ENCODE measurements around the gene GABRG3.
"Not testable (repeated sequence)": the region's sequence is repeated elsewhere in the genome, so short reads cannot be mapped to it uniquely, and the experiment has no call there.

The GABRG3 gene

GRCh38 chr15:27358751-27359434 is 387.9 kb downstream of the GABRG3 start:
- DNase-seq = no peak

GRCh38 chr15:27359586-27359985 is 388.6 kb downstream of the GABRG3 start:
- no peak for DNase-seq

- DNase-seq = no peak
Observed at GRCh38 chr15:27360316-27360715, 389.3 kb downstream of the GABRG3 start.

GRCh38 chr15:27361438-27361837 is 390.5 kb downstream of the GABRG3 start:
- no peak for DNase-seq

GRCh38 chr15:27365456-27365855 is 394.5 kb downstream of the GABRG3 start:
- no peak for DNase-seq

DNA sequence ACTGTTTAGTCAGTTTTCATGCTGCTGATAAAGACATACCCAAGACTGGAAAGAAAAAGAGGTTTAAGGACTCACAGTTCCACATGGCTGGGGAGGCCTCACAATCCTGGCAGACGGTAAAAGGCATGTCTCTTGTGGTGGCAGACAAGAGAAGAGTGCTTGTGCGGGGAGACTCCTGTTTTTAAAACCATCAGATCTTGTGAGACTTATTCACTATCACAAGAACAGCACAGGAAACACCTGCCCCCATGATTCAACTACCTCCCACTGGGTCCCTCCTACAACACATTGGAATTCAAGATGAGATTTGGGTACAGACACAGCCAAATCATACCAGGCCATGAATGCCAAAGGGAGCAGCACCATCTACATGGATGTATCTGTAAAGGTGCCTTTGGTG is 406.4 kb downstream of the GABRG3 start:
- not testable (repeated sequence) for DNase-seq

DNA sequence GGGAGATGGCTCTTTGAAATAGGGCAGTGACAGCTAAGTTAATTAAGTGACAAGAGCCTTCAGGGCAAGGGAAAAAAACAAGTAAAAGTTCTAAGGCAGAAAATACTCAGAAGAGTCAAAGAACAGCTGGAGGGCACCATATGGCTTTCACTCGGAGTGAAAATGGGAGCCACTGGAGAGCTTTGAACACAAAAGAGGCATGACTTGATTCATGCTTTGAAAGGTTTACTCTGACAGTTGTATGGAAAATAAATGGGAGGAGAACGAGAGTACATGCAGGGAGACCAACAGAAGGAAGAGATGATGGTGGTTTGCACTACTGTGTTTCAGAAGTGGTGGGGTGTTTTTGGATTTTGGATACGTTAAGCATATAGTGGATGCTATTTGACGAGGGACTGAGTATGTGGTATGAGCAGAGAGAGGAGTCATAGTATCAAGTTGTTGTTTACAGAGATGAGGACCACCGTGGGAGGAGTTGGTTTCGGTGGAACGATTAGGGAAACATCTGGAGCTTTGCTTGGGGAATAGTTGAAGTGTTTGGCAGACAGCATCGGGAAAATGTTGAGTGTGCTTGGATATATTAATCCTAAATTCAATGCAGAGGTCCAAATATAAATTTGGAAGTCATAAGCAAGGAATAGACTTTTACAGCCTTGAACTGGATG is 411.5 kb downstream of the GABRG3 start:
- DNase-seq = no peak

DNA sequence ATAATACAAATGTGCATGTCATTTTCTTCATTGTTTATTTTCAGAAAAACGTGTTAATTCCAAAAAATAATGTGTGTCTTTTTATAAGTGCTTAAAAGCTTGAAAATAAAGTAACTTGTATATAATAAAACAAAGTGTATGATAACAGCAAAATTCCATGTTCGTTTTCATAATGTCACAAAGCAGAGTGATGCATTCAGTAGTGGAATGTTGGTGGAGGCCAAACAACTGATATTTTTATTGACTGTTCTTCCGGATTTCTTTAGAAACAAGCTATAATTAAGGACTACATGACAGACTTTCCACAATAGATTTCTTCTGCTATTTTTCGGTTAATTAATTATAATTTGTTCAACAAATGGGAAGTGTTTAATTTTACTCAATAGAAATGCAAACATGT is 412.7 kb downstream of the GABRG3 start:
- no peak for DNase-seq

DNA sequence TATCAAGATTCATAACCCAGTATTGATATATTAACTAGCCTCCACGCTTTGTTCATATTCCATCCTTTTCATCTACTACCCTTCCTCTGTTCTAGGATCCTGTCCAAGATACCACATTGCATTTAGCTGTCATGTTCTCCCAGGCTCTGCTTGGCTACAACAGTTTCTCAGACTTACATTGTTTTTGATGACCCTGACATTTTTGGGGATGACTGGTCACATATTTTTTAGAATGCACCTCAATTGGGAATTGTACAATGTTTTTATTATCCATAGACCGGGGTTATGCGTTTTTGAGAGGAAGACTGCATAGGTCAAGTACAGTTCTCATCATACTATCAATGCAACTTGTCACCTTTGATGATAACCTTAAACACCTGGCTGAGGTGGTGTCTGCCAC is 421.2 kb downstream of the GABRG3 start:
- no peak for DNase-seq

- DNase-seq = no peak
Observed at GRCh38 chr15:27396521-27396920, 425.5 kb downstream of the GABRG3 start.

- no peak for DNase-seq
Observed at GRCh38 chr15:27396996-27397395, 426.0 kb downstream of the GABRG3 start.

GRCh38 chr15:27398631-27399161 is 427.7 kb downstream of the GABRG3 start:
- DNase-seq = no peak

DNA sequence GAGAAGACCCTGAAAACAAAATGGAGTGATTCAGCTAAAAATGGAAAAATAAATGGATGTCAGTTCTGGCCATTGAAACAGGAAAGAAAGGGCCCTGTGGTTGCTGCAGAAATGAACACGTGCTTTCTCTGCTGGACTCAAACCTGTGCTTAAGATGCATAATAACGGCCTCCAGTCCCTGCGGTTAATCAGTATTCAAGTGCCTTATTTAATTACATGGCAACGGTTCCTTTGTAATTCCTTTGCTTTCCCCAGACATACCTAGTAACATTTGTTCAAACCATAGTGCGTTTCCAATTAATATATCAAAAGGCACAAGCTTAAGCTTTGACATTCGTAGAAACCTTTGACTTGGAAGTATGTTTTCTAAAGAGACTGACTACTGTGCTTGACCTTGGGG is 428.3 kb downstream of the GABRG3 start:
- no peak for DNase-seq

DNA sequence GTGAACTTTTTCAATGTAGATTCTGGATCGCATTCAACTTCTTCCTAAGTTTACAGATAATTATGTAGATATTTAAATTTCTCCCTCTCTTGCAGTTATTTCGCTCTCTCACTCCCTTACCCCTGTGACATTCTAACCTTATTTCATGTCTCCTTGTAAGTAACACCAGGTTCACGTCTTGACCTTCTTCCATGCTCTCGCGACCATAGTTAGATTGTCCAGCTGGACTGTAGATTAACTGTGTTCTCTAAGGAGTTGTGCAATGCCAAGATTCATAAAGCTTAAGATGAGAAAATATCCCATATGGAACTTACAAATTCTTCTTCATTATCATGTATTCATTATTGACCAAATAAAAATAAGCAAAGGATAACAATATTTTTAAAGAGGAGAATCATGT is 430.5 kb downstream of the GABRG3 start:
- DNase-seq = no peak

GRCh38 chr15:27408428-27408827 is 437.4 kb downstream of the GABRG3 start:
- DNase-seq = no peak

GRCh38 chr15:27410996-27411605 is 440.1 kb downstream of the GABRG3 start:
- no peak for DNase-seq

DNA sequence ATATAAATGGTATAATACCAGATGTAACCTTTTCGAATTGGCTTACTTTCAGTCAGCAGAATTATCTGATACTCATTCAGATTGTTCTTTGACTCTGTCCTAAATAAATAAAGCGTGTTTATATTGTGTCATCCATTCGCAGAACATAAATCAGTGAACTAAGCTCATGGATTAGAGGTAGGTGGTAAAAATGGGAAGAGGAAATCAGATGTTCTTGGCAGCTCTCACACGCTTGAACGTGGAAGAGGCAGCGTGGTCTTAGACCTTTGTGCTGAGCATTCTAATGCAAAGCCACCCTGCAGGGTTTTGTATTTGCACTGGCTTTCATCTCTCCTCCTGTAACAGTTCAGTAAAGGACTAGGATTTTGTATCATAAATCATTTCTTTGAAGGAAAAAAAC is 441.4 kb downstream of the GABRG3 start:
- DNase-seq = no peak

DNA sequence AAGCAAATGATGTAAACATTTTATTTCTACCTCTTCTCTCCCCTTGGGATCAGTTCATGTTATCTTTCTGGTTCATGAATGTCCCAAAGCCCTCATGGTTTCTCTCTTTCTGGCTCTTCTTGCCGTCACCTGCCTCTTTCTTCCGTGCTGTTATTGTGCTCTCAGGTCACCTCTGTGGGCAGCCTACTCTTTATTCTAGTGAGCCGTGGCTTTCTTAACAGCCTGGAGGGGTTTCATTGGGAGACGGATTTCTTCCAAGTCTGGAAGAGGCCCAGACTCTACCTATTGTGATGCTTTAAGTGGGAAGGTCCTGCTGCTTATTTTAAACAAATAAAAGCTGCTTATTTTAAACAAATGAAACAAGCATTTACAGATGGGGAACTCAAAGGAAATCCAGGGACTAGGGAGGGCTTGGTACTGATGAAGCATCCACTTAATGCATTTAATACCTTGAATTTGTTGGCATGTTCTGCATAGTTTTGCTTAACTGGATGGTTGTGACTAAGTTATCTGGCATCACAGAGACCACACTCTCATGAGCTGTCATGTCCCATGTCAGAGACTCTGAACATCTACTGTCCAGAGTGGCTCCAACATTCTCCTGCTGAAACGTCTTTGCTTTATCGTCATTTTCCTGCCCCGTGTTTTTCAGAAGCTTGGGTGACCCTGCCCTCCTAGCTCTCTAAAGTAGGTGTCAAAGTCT is 443.3 kb downstream of the GABRG3 start:
- no peak for DNase-seq

- no peak for DNase-seq
Observed at GRCh38 chr15:27418726-27419125, 447.7 kb downstream of the GABRG3 start.

GRCh38 chr15:27422997-27423396 is 452.0 kb downstream of the GABRG3 start:
- no peak for DNase-seq

DNA sequence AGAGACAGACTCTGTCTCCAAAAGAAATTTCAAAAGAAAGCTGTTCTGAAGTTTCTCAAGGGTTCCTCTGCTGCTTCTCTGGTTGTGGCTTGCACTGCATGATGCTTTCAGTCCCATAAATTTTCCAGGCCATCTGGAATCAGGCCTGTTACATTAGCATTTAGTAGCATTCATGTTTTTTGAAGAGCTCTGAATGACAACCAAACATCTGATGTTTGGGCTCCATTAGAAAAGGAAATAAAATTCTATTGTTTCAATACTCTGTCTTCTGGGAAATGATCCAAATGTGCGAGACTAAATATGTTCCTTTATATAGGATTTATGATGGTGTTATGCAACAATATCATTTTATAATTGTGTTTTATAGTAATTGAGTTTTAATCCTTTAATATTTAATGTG is 455.8 kb downstream of the GABRG3 start:
- no peak for DNase-seq

- no peak for DNase-seq
Observed at GRCh38 chr15:27427276-27427675, 456.3 kb downstream of the GABRG3 start.

DNA sequence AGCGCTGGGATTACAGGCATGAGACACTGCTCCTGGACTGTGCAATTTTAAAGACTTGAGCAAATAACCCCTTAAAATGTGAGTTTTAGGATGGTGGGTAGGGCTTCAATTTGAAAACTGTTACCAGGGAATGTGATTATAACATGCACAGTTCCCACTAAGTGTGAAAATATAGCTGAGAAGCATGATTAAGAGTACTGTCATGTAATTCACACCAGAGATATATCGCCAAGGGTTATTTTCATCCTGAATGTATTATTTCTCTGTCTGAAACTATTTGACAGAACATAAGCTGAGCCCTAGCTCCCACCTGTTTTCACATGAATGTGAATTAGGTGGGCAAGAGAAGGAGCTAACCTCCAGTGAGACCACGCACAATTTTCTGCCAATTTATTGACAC is 457.2 kb downstream of the GABRG3 start:
- DNase-seq = no peak

DNA sequence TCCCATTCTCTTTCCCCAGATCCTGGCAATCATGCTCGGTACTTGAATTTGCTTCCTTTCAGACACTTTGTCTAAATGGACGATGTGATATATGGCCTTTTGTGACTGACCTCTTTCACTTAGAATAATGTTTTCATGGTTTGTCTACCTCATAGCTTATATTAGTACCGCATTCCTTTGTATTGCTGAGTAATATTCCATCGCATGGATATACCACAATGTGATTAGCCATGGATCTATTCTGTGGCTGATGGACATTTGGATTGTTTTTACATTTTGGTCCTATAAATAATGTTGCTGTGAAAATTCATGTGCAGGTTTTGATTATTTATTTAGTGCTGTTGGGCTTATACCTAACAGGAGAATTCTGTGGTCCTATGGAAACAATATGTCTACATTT is 458.6 kb downstream of the GABRG3 start:
- no peak for DNase-seq

Data from NCI-H226 (cell line).